Mucosa of stomach (tissue), 1 donor: Measurements from ENCODE around the gene ZFP36L1.

Experiments
- H3K27me3 ChIP-seq: one replicate; pipeline ENCODE4 v1.7.0; 2013; ENCODE audit warnings: mild to moderate bottlenecking, low read length; ENCODE audit not compliant: control insufficient read depth, insufficient read depth
- H3K36me3 ChIP-seq: one replicate; pipeline ENCODE4 v1.7.0; 2013; ENCODE audit warnings: low read length; ENCODE audit not compliant: control insufficient read depth, insufficient read depth
- H3K4me1 ChIP-seq: one replicate; pipeline ENCODE4 v1.7.0; 2013; ENCODE audit warnings: mild to moderate bottlenecking, low read length; ENCODE audit not compliant: control insufficient read depth, insufficient read depth
- H3K4me3 ChIP-seq: one replicate; pipeline ENCODE4 v1.7.0; 2013; ENCODE audit warnings: low read length
- H3K9ac ChIP-seq: one replicate; pipeline ENCODE4 v1.7.0; 2013; ENCODE audit warnings: mild to moderate bottlenecking, low read length, moderate library complexity
- H3K9me3 ChIP-seq: one replicate; pipeline ENCODE4 v1.7.0; 2013; ENCODE audit warnings: mild to moderate bottlenecking, low read length, moderate library complexity; ENCODE audit not compliant: control insufficient read depth
- donor health status: Pancreatic carcinoma.

ZFP36L1 gene

DNA sequence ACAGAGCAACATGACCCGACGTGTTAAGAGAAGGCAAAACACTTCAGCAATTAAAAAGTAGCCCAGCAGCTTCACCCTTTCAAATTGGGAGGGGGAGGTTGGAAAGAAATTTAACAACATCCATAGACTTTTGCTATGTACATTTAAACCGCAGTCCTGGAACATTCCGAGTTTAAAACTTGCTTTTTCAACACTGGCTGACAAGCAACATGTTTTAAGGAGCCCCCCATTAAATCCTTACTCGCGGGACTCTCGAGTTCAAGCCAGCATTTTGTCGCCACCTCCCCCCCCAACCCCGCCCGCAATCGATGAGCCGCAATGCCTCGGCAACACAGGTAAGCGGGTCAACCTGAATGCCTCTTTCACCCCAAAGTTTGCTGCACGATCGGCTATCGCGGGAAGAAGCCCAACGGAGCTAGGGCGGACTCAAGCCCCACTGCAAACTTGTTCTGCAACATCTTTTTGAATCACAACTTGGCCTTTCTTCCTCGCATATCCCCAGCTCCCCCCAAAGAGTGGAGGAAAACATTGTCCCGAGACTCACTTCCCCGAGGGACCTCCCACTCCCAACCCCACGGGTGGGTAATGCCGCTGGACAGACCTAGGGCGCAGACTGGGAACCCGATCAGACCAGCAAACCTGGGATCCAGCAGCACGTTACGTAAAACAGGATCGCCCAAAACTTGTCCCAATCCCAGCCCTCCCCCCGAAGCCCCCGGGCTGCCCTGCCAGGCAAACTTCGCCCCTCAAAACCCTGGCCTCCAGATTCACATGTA, 777 bp downstream of the ZFP36L1 start:
- Histone ChIP-seq H3K4me1 (peaks cover 22% of the 10 kb centered on the region), H3K27me3 (no peaks in the 10 kb centered on the region), H3K9me3 (no peaks in the 10 kb centered on the region), H3K36me3 (peaks cover 25% of the 10 kb centered on the region), H3K9ac (peak overlapping the region; percentile 99), H3K4me3 (peak overlapping the region; percentile 93)

DNA sequence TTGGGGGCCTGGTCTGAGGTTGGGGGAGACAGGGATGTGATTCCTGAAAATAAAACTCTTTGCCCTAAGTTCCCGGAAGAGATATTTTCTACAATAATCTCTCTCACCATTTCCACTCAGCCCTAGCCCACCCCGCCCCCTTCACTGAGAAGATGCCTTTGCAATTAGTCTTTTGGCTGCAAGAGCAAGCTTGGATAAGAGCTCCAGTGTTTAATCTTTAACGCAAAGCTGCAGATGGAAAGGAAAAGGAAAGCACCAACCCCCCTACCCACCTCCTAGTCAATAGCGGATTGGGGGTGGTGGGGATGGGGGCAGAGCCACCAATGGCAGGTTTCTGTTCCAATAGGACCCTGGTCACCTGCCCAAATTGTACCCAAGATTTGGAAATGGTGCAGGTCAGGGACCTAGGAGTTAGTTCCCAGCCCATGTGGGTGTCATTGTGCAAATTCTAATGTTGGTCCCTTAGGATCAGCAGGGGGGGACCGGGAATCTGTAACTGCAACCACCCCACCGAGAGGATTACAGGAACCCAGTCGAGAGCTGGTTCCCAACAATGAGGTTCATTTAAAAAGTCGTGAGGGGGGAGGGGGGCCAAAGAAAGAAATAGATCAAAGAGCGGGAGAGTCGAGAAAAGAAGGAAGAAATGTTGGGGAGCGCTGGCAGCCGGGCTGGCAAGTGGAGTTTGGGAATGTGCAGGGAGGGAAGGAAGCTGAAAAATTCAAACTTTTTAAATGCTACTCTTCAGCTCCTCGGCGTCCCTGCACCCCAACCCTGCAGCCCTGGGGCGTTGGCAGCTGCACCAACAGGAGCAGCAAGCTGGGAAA, 1.6 kb downstream of the ZFP36L1 start:
- Histone ChIP-seq H3K4me1 (peaks cover 25% of the 10 kb centered on the region), H3K9me3 (no peaks in the 10 kb centered on the region), H3K36me3 (peaks cover 28% of the 10 kb centered on the region), H3K9ac (peak overlapping the region; percentile 99), H3K4me3 (peak overlapping the region; percentile 93), H3K27me3 (no peaks in the 10 kb centered on the region)

DNA sequence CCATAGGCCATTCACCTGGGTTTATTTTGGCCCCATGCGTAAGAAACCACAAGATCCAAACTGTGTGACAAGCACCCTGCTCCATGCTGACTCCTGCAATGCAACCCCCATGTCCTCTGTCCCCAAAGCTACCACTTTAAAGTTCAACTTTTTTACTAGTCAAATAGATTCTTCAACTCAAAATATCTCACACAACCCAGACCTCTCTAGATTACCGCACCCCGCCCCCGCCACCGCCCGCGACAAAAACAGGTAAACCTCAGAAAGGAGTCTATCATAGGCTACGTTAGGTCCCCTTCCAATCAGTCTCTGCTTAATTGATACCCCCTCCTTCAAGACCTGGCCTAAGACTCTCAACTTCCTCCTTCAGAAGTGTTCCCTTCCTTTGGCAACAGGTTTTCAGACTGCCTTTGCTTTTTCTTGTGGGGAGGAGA, 2.2 kb downstream of the ZFP36L1 start:
- H3K27me3 ChIP-seq: no peaks in the 10 kb centered on the region
- peak overlapping the region; percentile 93 for H3K4me3 ChIP-seq
- no peaks in the 10 kb centered on the region for H3K9me3 ChIP-seq
- peak overlapping the region; percentile 99 for H3K9ac ChIP-seq
- peaks cover 28% of the 10 kb centered on the region for H3K36me3 ChIP-seq
- H3K4me1 ChIP-seq: peaks cover 28% of the 10 kb centered on the region

DNA sequence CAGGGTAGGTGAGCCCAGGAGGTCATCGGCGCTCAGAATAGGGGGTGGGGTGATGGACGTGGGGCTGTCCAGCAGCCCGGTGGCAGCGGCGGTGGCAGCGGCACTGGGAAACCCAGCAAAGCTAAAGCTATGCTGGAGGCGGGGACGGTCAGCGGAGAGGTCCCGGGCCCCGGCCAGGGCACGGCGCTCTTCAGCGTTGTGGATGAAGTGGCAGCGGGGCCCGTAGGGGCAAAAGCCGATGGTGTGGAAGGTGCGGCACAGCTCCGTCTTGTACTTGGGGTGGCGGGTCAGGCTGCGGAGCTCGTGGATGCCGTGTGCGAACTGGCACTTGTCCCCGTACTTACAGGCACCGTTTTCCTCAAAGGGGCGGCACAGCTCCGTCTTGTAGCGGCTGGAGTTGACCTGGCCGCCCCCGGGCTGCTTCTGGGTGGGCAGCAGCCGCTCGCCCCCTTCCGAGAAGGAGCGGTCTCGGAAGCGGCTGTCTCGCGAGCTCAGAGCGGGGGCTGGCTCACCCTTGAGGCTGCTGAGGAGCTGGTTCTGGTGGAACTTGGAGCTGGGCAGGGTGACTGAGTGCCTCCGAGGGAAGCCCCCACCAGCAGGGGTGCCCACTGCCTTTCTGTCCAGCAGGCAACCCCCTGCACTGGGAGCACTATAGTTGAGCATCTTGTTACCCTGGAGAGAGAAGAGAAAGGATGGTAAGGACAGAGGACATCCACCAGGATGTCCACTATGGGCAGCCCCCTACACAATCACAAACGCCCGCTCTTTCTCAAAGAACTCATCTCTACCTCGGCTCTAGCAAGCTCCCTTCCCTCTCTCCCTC, 2.8 kb downstream of the ZFP36L1 start:
- no peaks in the 10 kb centered on the region for H3K27me3 ChIP-seq
- H3K9me3 ChIP-seq: no peaks in the 10 kb centered on the region
- peak overlapping the region; percentile 93 for H3K4me3 ChIP-seq
- peaks cover 34% of the 10 kb centered on the region for H3K4me1 ChIP-seq
- H3K36me3 ChIP-seq: peaks cover 28% of the 10 kb centered on the region
- peak overlapping the region; percentile 99 for H3K9ac ChIP-seq

DNA sequence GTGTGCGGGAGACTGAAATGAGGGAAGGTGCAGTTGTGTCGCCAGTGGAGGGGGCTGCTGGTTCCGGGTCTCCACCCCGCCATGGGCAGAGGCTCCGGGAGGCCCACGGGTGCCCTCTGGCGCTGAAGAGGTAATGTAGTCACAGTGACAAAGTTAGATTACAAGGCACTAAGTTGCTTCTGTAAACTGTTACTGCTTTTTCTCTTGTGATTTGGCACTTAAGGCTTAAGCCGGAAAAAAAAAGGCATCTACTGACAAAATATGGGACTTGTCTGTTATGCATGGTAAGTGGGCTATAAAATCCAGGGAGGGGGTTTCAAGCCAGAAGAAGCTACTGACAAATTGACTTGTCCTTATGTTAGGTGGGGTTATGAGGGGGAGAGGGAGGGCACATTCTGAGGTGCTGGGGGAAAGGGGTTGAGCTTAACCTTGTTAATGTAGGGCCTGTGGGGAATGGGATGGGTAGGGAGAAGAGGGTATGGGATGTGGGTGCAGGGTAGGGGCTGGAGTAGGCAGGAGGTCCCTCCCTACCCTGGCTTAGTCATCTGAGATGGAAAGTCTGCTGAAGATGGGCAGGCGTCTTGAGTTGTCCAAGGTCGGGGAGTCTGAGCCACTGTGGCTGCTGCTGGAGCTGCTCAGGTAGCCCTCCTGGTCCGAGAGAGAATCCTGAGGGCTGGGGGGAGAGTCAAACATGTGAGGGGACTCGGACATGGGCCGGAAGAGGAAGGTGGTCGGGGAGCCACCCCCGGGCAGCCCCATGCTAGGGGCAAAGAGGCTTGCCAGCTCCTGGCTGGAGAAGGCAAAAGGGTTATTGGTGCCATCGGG, 3.7 kb downstream of the ZFP36L1 start:
- H3K27me3 ChIP-seq: no peaks in the 10 kb centered on the region
- H3K9ac ChIP-seq: peak overlapping the region; percentile 99
- H3K9me3 ChIP-seq: no peaks in the 10 kb centered on the region
- H3K4me1 ChIP-seq: peaks cover 42% of the 10 kb centered on the region
- H3K36me3 ChIP-seq: peaks cover 28% of the 10 kb centered on the region
- peak overlapping the region; percentile 93 for H3K4me3 ChIP-seq

DNA sequence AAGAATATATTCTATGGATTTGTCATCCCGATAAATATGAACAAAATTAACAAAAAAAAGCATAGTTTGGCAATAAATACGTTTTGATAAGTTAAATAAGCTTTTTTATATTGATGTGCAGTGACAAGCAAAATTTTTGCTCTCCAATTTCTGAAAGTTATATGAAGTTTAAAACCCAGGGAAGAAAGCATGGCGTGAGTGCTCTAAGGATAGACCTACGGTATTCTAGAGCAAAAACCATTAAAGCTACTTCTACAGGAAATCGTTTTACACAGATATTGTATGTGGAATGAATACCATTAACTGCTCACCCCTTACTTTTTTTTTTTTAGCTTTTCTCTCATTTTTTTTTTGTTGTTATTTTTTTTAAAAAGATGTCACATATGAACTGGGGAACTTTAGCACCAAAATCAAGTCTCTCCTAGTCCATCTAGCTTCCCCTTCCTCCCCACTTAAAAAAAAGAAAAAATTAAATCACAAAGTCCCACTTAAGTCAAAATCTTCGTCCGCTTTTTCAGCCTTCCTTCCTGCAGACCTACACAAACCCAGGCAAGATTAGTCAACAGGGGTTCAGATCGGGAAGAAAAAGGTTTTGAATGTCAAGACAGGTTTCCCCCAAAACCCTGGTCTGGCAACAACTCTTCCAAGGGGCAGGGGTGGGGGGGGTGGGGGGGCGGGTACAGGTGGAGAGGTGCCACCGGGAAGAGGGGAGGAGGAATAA, 4.4 kb downstream of the ZFP36L1 start:
- Histone ChIP-seq H3K4me1 (peaks cover 50% of the 10 kb centered on the region), H3K36me3 (peaks cover 28% of the 10 kb centered on the region), H3K9ac (peak overlapping the region; percentile 45), H3K27me3 (no peaks in the 10 kb centered on the region), H3K9me3 (no peaks in the 10 kb centered on the region), H3K4me3 (no peak overlapping the region)

DNA sequence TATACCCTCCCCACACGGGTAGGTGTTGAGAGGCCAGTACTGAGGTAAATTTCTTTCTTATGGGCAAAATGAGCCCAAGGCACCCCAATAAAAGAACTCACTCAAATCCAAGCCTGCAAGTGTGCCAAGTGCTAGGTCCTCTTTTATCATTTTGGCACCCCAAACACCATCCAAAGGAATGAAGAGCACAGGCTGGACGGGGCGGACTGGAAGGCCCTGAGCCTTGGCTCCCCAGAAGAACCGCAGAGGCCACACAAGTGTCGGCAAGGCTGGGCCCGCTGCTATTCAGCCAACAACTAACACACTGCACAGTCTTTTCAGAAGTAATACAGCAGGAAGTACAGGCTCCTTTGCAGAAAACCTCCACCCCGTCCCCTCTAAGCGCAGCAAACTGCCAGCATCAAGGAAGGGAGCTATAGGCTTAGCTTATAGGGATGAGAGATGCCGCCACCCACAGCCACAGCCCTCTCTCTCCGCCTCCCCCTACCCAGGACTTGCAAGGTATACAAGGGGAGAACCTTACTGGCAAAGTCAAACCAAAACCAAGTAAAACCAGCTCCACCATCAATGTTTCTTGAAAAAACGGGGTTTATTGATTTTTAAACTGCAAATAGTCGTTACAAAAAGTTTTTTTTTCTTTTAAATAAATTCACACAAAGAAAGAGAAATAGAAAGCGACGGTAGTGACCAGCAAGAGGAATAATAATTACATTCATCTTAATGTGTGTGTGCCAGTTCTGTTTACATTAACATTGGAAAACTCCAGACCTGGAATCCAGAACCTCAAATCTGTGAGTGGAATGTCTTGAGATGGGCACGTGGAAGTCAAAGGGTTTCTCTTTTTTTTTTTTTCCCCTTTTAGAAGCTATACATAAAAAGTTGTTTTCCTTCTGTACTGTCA, 5.5 kb downstream of the ZFP36L1 start:
- H3K9ac ChIP-seq: peak overlapping the region; percentile 45
- no peaks in the 10 kb centered on the region for H3K27me3 ChIP-seq
- no peaks in the 10 kb centered on the region for H3K9me3 ChIP-seq
- H3K4me1 ChIP-seq: peaks cover 61% of the 10 kb centered on the region
- no peak overlapping the region for H3K4me3 ChIP-seq
- H3K36me3 ChIP-seq: peaks cover 28% of the 10 kb centered on the region

DNA sequence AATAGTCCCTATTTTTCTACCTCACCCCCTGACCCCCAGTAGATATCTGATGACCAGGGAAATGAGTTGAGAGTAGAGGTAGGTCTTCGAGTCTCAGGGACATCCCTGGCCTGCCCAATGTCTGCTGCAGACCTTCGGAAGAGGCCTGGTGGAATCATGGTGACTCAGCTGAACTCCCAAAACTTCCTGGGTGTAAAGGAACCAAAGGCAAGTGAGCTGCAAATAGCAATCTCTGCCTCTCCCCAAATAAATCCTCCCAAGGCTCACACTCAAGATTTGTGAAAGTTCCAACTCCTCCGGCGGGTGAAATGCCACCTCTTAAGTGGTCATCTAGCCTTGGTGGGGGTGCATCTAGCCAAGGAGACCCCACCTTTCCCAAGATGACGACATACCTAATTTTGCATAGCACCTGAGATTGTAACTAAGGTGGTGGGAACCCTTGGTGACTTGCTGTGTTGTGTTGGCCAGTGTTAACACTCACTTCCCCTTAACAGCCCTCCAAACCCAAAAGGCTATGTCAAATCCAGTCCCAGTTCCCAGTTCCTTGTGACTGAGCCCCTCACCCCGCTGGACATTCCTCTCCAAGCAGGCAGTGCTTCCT, 6.3 kb downstream of the ZFP36L1 start:
- Histone ChIP-seq H3K4me1 (peaks cover 68% of the 10 kb centered on the region), H3K27me3 (no peaks in the 10 kb centered on the region), H3K4me3 (no peak overlapping the region), H3K9ac (peak overlapping the region; percentile 45), H3K9me3 (no peaks in the 10 kb centered on the region), H3K36me3 (peaks cover 28% of the 10 kb centered on the region)

DNA sequence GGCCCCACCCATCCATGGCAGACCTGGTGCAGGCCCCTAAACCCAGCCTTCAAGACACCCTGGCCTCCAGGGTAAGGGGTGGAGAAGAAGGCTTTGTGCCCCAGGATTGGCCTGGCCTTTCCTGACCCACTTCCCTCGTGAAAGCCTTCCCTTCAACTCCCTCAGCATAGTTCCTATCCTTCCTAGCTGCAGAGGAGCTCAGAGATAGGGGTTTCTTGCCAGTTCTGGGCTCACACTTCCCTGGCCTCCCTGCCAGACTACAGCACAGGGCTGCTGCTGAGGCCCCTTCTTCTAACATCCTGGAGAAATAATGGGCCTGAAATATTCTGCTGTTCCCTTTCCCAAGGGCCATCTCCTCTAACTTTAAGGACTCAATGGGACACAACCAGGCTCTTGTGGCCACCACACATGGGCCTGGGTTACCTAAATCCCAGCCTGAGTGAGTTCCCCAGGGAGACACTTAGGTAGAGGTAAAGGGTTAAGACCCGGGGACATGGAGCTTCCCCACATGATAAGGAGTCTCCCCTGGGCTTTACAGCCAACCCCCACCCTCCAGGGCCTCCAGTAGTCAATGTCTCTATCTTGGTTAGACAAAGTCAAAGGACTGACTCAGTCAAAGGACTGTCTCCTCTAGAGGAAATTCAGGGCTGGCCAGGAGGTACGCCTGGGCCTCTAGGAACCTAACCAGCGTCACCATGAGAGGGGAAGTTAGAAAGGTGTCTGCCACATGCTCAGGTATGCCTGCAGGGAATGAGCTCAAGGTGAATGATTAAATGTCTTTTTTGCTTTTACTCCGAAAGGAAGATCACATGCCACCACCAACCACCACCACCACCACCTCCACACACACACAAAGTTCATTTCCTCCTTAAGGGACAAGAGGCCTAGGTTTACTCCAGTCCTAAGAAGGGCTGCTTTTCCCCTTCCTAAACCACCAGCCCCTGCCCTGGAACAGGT, 7.1 kb downstream of the ZFP36L1 start:
- Histone ChIP-seq H3K4me3 (no peak overlapping the region), H3K9me3 (no peaks in the 10 kb centered on the region), H3K27me3 (no peaks in the 10 kb centered on the region), H3K4me1 (peaks cover 76% of the 10 kb centered on the region), H3K36me3 (peaks cover 23% of the 10 kb centered on the region), H3K9ac (peak overlapping the region; percentile 31)
